Stromal cell of bone marrow (primary cell): Measurements from ENCODE around the gene WDR73.
A peak's percentile ranks its signal among the peaks of the same experiment; 100 is the strongest.

Source experiments
- DNase-seq: peaks from one replicate; pipeline ENCODE4 v3.0.0-alpha.2; 2012; ENCODE audit warnings: low read depth

WDR73 gene

DNA sequence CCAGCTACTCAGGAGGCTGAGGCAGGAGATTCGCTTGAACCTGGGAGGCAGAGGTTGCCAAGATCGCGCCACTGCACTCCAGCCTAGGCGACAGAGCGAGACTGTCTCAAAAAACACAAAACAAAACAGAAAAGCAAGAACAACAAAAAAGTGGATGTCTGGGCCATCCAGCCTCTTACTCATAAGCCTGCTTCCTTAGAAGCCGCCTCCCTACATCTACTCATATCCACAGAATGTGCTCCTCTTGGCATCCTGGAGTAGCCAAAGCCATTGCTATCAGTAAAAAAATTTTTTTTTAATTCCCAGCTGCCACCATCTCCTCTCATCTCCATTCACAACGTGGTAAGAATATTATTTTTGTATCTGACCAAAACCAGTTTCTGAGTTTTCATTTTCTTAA lies 42.5 kb downstream of the WDR73 start:
- DNase-seq = no peak

GRCh38 chr15:84609818-84610525 lies 44.1 kb downstream of the WDR73 start:
- no peak for DNase-seq

- DNase-seq = no peak
Measured at GRCh38 chr15:84608707-84609284, 45.3 kb downstream of the WDR73 start.

- no peak for DNase-seq
Measured at GRCh38 chr15:84606653-84607120, 47.4 kb downstream of the WDR73 start.

DNA sequence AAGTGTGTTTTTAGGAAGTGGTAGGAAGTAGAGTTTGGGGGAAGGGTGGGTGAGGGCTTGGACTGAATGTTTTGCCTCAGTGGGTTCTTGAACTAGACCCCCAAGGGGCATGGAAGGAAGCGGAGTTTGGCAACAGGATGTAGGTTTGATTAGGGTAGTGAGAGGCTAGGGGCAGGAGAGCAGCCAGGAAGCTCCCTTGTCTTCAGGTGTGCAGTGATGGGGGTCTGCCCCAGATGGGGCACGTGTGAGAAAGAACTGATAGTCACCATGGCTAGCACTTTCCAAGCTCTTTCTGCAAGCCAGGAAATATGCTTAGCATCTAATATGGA lies 48.6 kb downstream of the WDR73 start:
- DNase-seq = no peak

- no peak for DNase-seq
Measured at GRCh38 chr15:84604826-84605553, 49.1 kb downstream of the WDR73 start.

DNA sequence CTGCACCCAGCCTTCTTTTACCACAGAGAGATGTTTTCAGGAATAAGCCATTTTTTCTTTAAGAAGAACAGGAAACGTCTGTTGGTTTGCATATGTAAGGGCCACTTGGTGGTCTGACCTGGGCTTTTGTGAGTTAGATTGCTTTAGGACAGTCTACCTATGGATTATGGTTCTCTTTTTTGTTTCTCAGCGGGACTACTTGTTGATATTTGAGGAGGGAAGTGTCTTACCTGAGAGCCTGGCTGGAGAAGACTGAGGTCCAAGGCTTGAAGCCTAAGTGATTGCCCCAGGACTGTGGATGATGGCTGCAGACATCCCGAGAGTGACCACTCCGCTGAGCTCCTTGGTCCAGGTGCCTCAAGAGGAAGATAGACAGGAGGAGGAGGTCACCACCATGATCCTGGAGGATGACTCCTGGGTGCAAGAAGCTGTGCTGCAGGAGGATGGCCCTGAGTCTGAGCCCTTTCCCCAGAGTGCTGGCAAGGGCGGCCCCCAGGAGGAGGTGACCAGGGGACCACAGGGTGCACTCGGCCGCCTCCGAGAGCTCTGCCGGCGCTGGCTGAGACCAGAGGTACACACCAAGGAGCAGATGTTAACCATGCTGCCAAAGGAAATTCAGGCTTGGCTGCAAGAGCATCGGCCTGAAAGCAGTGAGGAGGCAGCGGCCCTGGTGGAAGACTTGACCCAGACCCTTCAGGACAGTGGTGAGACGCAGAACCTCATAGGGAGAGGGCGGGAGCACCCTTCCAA lies 50.3 kb downstream of the WDR73 start:
- no peak for DNase-seq

DNA sequence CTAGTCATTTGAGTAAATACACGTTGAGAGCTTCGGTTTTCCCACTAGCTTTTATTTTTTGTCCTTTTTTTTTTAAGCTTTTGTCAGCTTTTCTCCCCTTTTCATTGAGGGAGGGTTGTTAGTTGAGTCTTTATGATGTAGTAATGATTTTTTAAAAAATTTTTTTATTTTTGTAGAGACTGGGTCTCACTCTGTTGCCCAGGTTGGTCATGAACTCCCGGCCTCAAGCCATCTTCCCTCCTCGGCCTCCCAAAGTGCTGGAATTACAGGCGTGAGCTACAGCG lies 52.6 kb downstream of the WDR73 start:
- DNase-seq = no peak

DNA sequence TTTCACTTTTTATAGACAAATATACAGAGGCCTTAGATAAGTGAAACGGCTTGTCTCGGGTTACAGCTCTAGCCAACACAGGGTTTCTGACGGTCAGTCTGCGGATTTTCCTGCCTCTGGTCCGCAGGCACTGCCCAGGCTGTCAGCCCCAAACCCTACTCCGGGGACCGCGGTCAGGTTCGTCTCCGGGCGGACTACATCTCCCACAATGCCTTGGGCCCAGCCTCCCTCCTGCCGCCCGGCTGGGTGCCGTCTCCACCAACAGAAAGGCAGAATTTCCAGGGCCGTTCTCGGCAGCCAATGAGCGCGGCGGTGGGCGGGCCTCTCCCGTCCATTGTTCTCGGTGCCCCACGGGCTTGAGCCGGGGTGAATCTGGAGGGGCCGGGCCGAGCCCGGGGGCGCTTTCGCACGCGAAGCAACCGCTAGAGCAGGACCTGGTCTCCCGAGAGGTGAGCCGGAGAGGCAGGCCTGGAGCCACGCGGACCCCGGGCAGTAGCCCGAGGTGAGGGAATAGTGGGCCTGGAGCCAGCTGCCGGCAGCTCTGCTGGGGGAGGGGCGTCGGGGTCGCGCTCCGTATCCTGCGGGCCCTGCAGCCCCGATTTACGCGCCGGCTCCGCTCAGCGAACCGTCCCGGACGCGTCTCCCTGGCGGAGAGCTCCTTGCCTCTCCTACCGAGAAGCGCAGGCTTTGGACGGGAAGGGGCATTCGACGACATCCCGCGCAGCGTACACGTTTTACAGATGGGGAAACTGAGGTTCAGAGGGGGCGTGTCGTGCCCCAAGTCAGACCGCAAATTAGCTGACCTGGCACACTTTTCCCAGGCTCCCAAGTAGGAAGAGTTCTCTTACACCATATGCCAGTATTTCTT lies 53.2 kb downstream of the WDR73 start, which contains the start of gene ZSCAN2:
Gene ZSCAN2, plus strand, starts transcription at position 323 of the 868 bp plus-strand sequence. CDS start 2,919 bp downstream, outside the sequence.
- DNase-seq = peak; percentile 91

GRCh38 chr15:84600331-84600686 lies 53.8 kb downstream of the WDR73 start:
- peak; percentile 77 for DNase-seq

DNA sequence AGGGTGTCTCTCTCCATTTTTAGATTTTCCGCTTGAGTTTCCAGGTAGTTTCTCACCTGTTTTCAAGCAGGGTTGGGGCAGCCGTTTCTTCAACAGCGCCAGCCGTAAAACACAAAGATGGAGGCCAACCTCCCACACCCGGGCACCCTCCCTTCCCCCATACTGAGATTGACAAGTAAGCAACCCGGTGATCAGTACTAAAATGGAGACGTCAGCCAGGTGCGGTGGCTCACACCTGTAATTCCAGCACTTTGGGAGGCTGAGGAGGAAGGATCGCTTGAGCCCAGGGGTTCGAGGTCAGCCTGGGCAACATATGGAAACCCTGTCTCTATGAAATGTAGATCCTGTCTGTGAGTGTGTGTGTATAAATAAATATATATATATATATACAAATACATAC lies 54.2 kb downstream of the WDR73 start:
- DNase-seq = no peak

GRCh38 chr15:84598993-84599392 lies 55.1 kb downstream of the WDR73 start:
- peak; percentile 43 for DNase-seq

DNA sequence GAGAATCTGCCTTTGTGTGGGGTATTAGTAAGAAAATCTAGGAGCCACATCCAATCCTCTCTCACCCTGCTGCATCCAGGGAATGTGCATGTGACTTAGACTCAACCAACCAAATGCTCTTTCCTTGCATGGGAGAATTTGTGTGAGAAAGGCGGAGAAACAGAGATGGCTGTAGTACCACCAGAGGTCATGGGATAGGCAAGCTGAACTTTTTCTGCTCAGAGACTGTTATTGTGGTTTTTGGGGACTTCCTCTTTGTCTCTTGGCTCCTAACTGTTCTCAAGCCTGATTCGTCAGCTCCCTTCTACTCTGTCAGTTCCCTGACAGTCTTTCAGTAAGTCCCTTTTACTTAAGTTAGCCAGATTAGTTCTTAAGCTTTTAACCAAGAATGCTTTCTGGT lies 55.8 kb downstream of the WDR73 start:
- peak; percentile 51 for DNase-seq

DNA sequence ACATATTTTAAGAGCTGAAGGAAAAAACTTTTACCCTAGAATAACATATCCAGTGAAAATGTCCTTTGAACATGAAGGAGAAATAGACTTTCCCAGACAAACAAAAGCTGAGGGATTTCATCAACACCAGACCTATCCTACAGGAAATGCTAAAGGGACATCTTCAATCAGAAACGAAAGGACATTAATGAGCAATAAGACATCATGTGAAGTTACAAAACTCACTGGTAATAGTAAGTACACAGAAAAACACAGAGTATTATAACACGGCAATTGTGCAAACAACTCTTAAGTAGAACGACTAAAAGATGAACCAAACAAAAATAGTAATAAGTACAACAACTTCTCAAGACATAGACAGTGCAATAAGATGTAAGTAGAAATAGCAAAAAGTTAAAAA lies 56.8 kb downstream of the WDR73 start:
- DNase-seq = no peak

GRCh38 chr15:84595660-84596059 lies 58.4 kb downstream of the WDR73 start:
- no peak for DNase-seq

DNA sequence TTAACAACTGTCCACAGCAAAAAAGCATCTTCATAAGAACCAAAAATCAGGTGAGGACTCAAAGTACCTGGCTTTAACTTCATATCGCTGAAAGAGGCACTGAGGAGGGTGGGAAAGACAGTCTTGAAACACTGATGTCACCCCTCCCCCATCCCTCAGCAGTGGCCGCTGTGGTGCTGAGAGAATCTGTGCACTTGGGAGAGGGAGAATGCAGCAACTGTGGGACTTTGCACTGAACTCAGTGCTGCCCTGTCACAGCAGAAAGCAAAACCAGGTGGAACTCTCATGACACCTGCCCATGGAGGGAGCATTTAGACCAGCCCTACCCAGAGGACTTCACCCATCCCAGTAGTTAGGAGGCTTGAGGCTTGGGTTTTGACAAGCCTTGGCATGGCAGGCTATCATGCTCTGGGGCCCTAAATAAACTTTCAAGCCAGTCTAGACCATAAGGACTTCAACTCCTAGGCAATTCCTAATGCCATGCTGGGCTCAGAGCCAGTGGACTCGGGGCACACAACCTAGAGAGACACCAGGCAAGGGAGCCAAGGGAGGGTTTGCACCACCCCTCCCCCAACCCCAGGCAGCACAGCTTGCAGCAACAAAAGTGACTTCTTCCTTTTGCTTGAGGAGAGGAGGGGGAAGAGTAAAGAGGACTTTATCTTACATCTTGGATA lies 59.3 kb downstream of the WDR73 start:
- no peak for DNase-seq

GRCh38 chr15:84591815-84592214 lies 62.3 kb downstream of the WDR73 start:
- no peak for DNase-seq

- DNase-seq = no peak
Measured at GRCh38 chr15:84590406-84590805, 63.7 kb downstream of the WDR73 start.
